H1 (cell line): ENCODE measurements around the gene TK2. TPM values are rescaled to one million over a fixed set of nuclear protein-coding genes. Genes with fewer than 3 reads are reported as not detected.

ENCODE experiments used
- CTCF ChIA-PET: fragments of 300-600 bp; sonication (Branson Sonifier 250); formaldehyde crosslinking; loops from one replicate; lab custom pipeline; 2021; ENCODE audit not compliant: partially characterized antibody; lab: Charles Lee
- POLR2A ChIA-PET: fragments of 300-600 bp; sonication (Branson Sonifier 250); formaldehyde crosslinking; loops from one replicate; lab custom pipeline; 2021; ENCODE audit warnings: inconsistent platforms; ENCODE audit not compliant: partially characterized antibody; lab: Charles Lee
- DNase-seq, 2 experiments: peaks; one replicate each; pipeline versions ENCODE4 v3.0.0 to v3.0.0-alpha.2; 2010 to 2022; ENCODE audit warnings: low spot score in 2 of 2, low read depth in 1 of 2, mixed read lengths in 1 of 2
- FAIRE-seq: peaks from 2 replicates; lab custom pipeline; 2011; peaks lifted over from hg19 to GRCh38; lab: Jason Lieb, UNC
- H2AFZ ChIP-seq: 2 replicates; pipeline ENCODE4 v1.8.1; 2012; ENCODE audit warnings: low read length, inconsistent platforms
- H2AK5ac ChIP-seq: 2 replicates; pipeline ENCODE4 v1.6.1; 2013; ENCODE audit warnings: low read depth, low read length
- H2BK120ac ChIP-seq: replicated peaks from 2 replicates; pipeline ENCODE3; 2013; ENCODE audit warnings: low read depth, low read length, inconsistent platforms
- H2BK12ac ChIP-seq: 2 replicates; pipeline ENCODE4 v1.6.1; 2013; ENCODE audit warnings: low read depth, low read length
- H2BK15ac ChIP-seq: 2 replicates; pipeline ENCODE4 v1.6.1; 2013; ENCODE audit warnings: low read length
- H2BK20ac ChIP-seq: 2 replicates; pipeline ENCODE4 v1.6.1; 2013; ENCODE audit warnings: low read length
- H2BK5ac ChIP-seq: 2 replicates; pipeline ENCODE4 v1.6.1; 2013; ENCODE audit warnings: low read depth, low read length
- H3K14ac ChIP-seq: 2 replicates; pipeline ENCODE4 v1.6.1; 2013; ENCODE audit warnings: inconsistent platforms; ENCODE audit not compliant: insufficient read length
- H3K18ac ChIP-seq: 2 replicates; pipeline ENCODE4 v1.6.1; 2013; ENCODE audit warnings: low read length; ENCODE audit errors: extremely low read depth
- H3K23ac ChIP-seq: 2 replicates; pipeline ENCODE4 v1.6.1; 2013; ENCODE audit warnings: inconsistent platforms; ENCODE audit not compliant: insufficient read length
- H3K23me2 ChIP-seq: 2 replicates; pipeline ENCODE4 v1.6.1; 2013; ENCODE audit warnings: low read depth, low read length
- H3K27ac ChIP-seq: 2 replicates; pipeline ENCODE4 v1.6.1; 2011; ENCODE audit warnings: low read depth, low read length, inconsistent platforms
- H3K27me3 ChIP-seq, 4 experiments: replicated peaks in 1 of 4; 1 replicate in 1 of 4; 2 replicates in 3 of 4; pipeline versions ENCODE4 v1.6.1 to v1.8.1; 2011 to 2013; ENCODE audit warnings: low read length in 3 of 4, mild to moderate bottlenecking in 3 of 4, inconsistent platforms in 2 of 4, mixed read lengths in 2 of 4, moderate library complexity in 1 of 4; ENCODE audit not compliant: control insufficient read depth in 3 of 4, insufficient read depth in 3 of 4; ENCODE audit errors: extremely low read depth in 1 of 4
- H3K36me3 ChIP-seq, 4 experiments: 2 replicates each; pipeline versions ENCODE4 v1.6.1 to v1.8.1; 2011 to 2013; ENCODE audit warnings: mild to moderate bottlenecking in 4 of 4, low read length in 3 of 4, moderate library complexity in 2 of 4, control low read depth in 1 of 4, inconsistent platforms in 1 of 4; ENCODE audit not compliant: insufficient read depth in 4 of 4, control insufficient read depth in 2 of 4
- H3K4ac ChIP-seq: replicated peaks from 2 replicates; pipeline ENCODE3; 2013; ENCODE audit warnings: low read length, low read depth, mixed read lengths, inconsistent platforms; ENCODE audit not compliant: insufficient read length
- H3K4me1 ChIP-seq, 4 experiments: replicated peaks in 1 of 4; 1 replicate in 1 of 4; 2 replicates in 3 of 4; pipeline versions ENCODE4 v1.6.1 to v1.8.1; 2011 to 2013; ENCODE audit warnings: low read length in 3 of 4, inconsistent platforms in 2 of 4, mixed read lengths in 1 of 4; ENCODE audit not compliant: insufficient read depth in 4 of 4, control insufficient read depth in 3 of 4
- H3K4me2 ChIP-seq, 2 experiments: 2 replicates each; pipeline versions ENCODE4 v1.6.1 to v1.8.1; 2011 to 2013; ENCODE audit warnings: low read depth in 2 of 2, low read length in 2 of 2, control low read depth in 1 of 2, inconsistent platforms in 1 of 2, mild to moderate bottlenecking in 1 of 2; ENCODE audit not compliant: insufficient read depth in 1 of 2
- H3K4me3 ChIP-seq, 4 experiments: fragments of 200-600, 300-600 bp in 1 of 4; sonication (generic), shearing (Covaris generic), sonication (Bioruptor Twin) in 1 of 4; 2 replicates each; pipeline versions ENCODE4 v1.5.1 to v1.8.1; 2011 to 2016; ENCODE audit warnings: low read length in 4 of 4, low read depth in 3 of 4, control low read depth in 2 of 4, inconsistent platforms in 2 of 4, mild to moderate bottlenecking in 2 of 4, mixed read lengths in 1 of 4, moderate library complexity in 1 of 4; ENCODE audit not compliant: insufficient read depth in 2 of 4; ENCODE audit errors: extremely low read depth in 1 of 4
- H3K56ac ChIP-seq: replicated peaks from 2 replicates; pipeline ENCODE3; 2013; ENCODE audit warnings: low read depth, mild to moderate bottlenecking, mixed read lengths, low read length, inconsistent platforms; ENCODE audit not compliant: insufficient read length
- H3K79me1 ChIP-seq: 2 replicates; pipeline ENCODE4 v1.6.1; 2013; ENCODE audit warnings: low read depth, low read length, control low read depth
- H3K79me2 ChIP-seq, 2 experiments: 2 replicates each; pipeline versions ENCODE4 v1.6.1 to v1.8.1; 2012 to 2013; ENCODE audit warnings: low read length in 2 of 2, mild to moderate bottlenecking in 2 of 2, inconsistent platforms in 1 of 2; ENCODE audit not compliant: insufficient read depth in 2 of 2, control insufficient read depth in 1 of 2
- H3K9ac ChIP-seq, 4 experiments: replicated peaks in 1 of 4; 1 replicate in 1 of 4; 2 replicates in 3 of 4; pipeline versions ENCODE4 v1.6.1 to v1.8.1; 2011 to 2013; ENCODE audit warnings: low read depth in 3 of 4, low read length in 3 of 4, control low read depth in 2 of 4, mild to moderate bottlenecking in 2 of 4, moderate library complexity in 2 of 4, inconsistent platforms in 1 of 4; ENCODE audit errors: extremely low read depth in 1 of 4
- H3K9me3 ChIP-seq, 2 experiments: 2 replicates each; pipeline versions ENCODE4 v1.6.1 to v1.8.1; 2012 to 2013; ENCODE audit warnings: mild to moderate bottlenecking in 2 of 2, moderate library complexity in 2 of 2, control low read depth in 1 of 2, inconsistent platforms in 1 of 2, low read depth in 1 of 2, low read length in 1 of 2, mixed read lengths in 1 of 2; ENCODE audit not compliant: insufficient read depth in 2 of 2
- H4K20me1 ChIP-seq, 2 experiments: replicated peaks in 1 of 2; 2 replicates each; pipeline versions ENCODE3 to v1.8.1; 2011 to 2013; ENCODE audit warnings: inconsistent platforms in 2 of 2, low read length in 2 of 2, mild to moderate bottlenecking in 1 of 2; ENCODE audit not compliant: insufficient read depth in 2 of 2, control insufficient read depth in 1 of 2
- H4K5ac ChIP-seq: 2 replicates; pipeline ENCODE4 v1.6.1; 2013; ENCODE audit warnings: low read length, low read depth, mixed read lengths, inconsistent platforms; ENCODE audit not compliant: insufficient read length
- H4K8ac ChIP-seq: 2 replicates; pipeline ENCODE4 v1.8.0; 2013; ENCODE audit warnings: mild to moderate bottlenecking, moderate library complexity, low read length, inconsistent platforms; ENCODE audit not compliant: insufficient read depth; ENCODE audit errors: extremely low read depth
- H4K91ac ChIP-seq: replicated peaks from 2 replicates; pipeline ENCODE3; 2013; ENCODE audit warnings: low read length, mixed read lengths, inconsistent platforms; ENCODE audit not compliant: insufficient read length
- BCL11A ChIP-seq, 2 experiments: IDR thresholded peaks; one replicate each; pipeline ENCODE4 v1.6.1; 2011; ENCODE audit warnings: low read depth in 2 of 2, low read length in 2 of 2, mild to moderate bottlenecking in 2 of 2
- EZH2 ChIP-seq: fragments of 200-600 bp; sonication (generic); IDR thresholded peaks from 2 replicates; pipeline ENCODE4 v1.7.1; 2012; ENCODE audit warnings: low read depth, mild to moderate bottlenecking, moderate library complexity, low read length, inconsistent platforms; ENCODE audit not compliant: severe bottlenecking
- FOSL1 ChIP-seq: IDR thresholded peaks from 2 replicates; pipeline ENCODE4 v1.6.1; 2011; ENCODE audit warnings: mild to moderate bottlenecking, low read depth, low read length, moderate library complexity; ENCODE audit not compliant: insufficient read depth
- HDAC6 ChIP-seq: IDR thresholded peaks from one replicate; pipeline ENCODE4 v1.7.1; 2012; ENCODE audit warnings: low read depth, mild to moderate bottlenecking, inconsistent platforms, low read length, moderate library complexity
- JUND ChIP-seq: IDR thresholded peaks from 2 replicates; pipeline ENCODE4 v1.6.1; 2011; ENCODE audit warnings: mild to moderate bottlenecking, improper control_type of control experiment, low read length
- RBBP5 ChIP-seq: IDR thresholded peaks from 2 replicates; pipeline ENCODE4 v1.7.1; 2012; ENCODE audit warnings: low read depth, mild to moderate bottlenecking, inconsistent platforms, low read length, moderate library complexity, borderline replicate concordance
- RXRA ChIP-seq: IDR thresholded peaks from 2 replicates; pipeline ENCODE4 v1.6.1; 2011; ENCODE audit warnings: low read depth, mild to moderate bottlenecking, low read length, moderate library complexity; ENCODE audit not compliant: insufficient read depth
- WGBS, 2 experiments: shearing (Covaris generic) in 1 of 2; methylation state at CpG; one replicate each; pipeline versions ENCODE4 v1.1.6 to v1.1.7; 2013 to 2015; ENCODE audit warnings: low lambda C conversion rate in 2 of 2, mixed read lengths in 2 of 2, inconsistent platforms in 1 of 2, low coverage in 1 of 2, missing lambda C conversion rate in 1 of 2; ENCODE audit not compliant: insufficient replicate concordance in 2 of 2, insufficient coverage in 1 of 2, insufficient read length in 1 of 2; ENCODE audit errors: extremely low coverage in 1 of 2, missing lambda C conversion rate in 1 of 2; 5-methylcytosine and 5-hydroxymethylcytosine counted together
- polyA plus RNA-seq, 7 experiments: library from polyadenylated mRNA; depleted of rRNA in 3 of 7; stranded (reverse) in 5 of 7; unstranded in 2 of 7; fragments of >200 nt in 5 of 7; fragments of 200-250 nt in 2 of 7; gene quantifications; 1 replicate in 5 of 7; 2 replicates in 1 of 7; 4 replicates in 1 of 7; pipeline versions ENCODE4 v1.2.1 to v1.2.3, GENCODE V29; 2011 to 2013; ENCODE audit warnings: missing spikeins in 2 of 7, mixed read lengths in 2 of 7
- total RNA-seq: library from RNA; stranded (reverse); fragmentation: NEBNext Ultra II Directional; extraction: Animal tissue kit (Norgen Biotek cat#: 25700); gene quantifications from 2 replicates; pipeline ENCODE4 v1.2.1, GENCODE V29; 2021
- TF ChIP-seq, protein P1 (sequence below), 3 experiments: IDR thresholded peaks; 1 replicate in 2 of 3; 2 replicates in 1 of 3; pipeline versions ENCODE4 v1.5.1 to v1.6.1; 2011; ENCODE audit warnings: low read length in 3 of 3, mild to moderate bottlenecking in 3 of 3, inconsistent platforms in 2 of 3, low read depth in 1 of 3, moderate library complexity in 1 of 3; ENCODE audit not compliant: insufficient read depth in 1 of 3; ENCODE audit errors: control extremely low read depth in 1 of 3
- TF ChIP-seq, protein P2 (sequence below): IDR thresholded peaks from 2 replicates; pipeline ENCODE4 v1.6.1; 2012; ENCODE audit warnings: inconsistent platforms

The TK2 gene
- total and polyA plus RNA-seq, 2 of the 8 experiments (the other 6 are each of a cell fraction or from before 2014, with no cell fraction given) = 2.7 to 3.6 TPM

DNA sequence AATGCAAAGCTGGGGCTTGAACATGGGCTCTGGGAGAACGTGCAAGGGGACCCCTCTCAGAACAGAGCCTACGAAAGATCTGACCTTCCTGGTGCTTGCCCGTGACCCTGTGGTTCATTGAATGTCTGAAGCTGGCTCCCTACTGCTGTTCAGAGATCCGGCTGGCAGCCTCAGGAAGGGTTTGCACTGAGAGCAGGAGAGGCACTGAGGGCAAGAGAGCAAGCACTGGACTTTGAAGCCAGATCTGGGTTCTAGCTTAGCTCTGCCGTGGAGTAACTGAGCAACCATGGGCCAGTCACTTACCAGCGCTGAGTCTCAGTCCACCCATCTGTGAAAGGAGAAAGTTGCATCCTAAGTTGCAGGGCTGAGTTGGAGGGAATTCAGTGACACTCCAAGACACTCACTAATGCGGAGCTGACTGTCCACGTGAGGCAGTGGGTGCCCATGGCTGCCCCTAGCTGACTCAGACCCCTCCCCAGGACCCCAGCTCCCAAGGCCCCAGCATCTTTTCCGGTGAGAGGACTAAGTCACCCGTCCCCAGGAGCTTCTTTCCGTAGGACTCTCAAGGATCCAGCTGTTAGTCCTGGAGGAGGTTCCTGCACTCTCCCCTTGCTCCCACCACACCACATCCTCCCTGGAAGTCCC, 81.5 kb downstream of the TK2 start:
- Histone ChIP-seq H4K91ac (no peak overlapping the region), H2BK120ac (no peak overlapping the region), H2BK5ac (no peak overlapping the region), H2AFZ (no peak overlapping the region), H3K9ac (no peak overlapping the region), H3K14ac (no peak overlapping the region)
- DNase-seq = no peak
- 90% methylated on average over 11 of the region's 11 CpGs; no CpG with 5 or more reads in 1 of the 2 experiments for whole genome bisulfite sequencing, 2 experiments
- CTCF ChIA-PET = interaction anchor here (0.6 to 2.4 kb wide), 13 partner anchors 8 to 617 kb away, joined by 3 to 21 read pairs (median 3); no protein-coding TSS in a partner anchor
- no peak for FAIRE-seq
- TF ChIP-seq EZH2 = no peak
- TF ChIP-seq BCL11A (IDR thresholded peaks at IDR 0.05; ENCODE audit: low read depth in 2 of 2, low read length in 2 of 2) = no peak
- TF ChIP-seq RXRA = no peak
- TF ChIP-seq, protein P1, sequence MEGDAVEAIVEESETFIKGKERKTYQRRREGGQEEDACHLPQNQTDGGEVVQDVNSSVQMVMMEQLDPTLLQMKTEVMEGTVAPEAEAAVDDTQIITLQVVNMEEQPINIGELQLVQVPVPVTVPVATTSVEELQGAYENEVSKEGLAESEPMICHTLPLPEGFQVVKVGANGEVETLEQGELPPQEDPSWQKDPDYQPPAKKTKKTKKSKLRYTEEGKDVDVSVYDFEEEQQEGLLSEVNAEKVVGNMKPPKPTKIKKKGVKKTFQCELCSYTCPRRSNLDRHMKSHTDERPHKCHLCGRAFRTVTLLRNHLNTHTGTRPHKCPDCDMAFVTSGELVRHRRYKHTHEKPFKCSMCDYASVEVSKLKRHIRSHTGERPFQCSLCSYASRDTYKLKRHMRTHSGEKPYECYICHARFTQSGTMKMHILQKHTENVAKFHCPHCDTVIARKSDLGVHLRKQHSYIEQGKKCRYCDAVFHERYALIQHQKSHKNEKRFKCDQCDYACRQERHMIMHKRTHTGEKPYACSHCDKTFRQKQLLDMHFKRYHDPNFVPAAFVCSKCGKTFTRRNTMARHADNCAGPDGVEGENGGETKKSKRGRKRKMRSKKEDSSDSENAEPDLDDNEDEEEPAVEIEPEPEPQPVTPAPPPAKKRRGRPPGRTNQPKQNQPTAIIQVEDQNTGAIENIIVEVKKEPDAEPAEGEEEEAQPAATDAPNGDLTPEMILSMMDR (IDR thresholded peaks at IDR 0.05; ENCODE audit: control extremely low read depth in 1 of 3, insufficient read depth in 1 of 3, low read depth in 1 of 3, low read length in 3 of 3) = no peak
- TF ChIP-seq RBBP5 = no peak
- no peak for TF ChIP-seq FOSL1
- no peak for TF ChIP-seq HDAC6
- no peak for TF ChIP-seq JUND
- TF ChIP-seq, protein P2, sequence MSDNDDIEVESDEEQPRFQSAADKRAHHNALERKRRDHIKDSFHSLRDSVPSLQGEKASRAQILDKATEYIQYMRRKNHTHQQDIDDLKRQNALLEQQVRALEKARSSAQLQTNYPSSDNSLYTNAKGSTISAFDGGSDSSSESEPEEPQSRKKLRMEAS = no peak
- TF ChIP-seq, all 59 proteins: peak for 0
- H3K18ac ChIP-seq = no peak overlapping the region
- H2BK12ac ChIP-seq = no peak overlapping the region
- H3K27ac ChIP-seq = no peak overlapping the region
- H4K20me1 ChIP-seq = no peaks in the 10 kb centered on the region
- H4K8ac ChIP-seq = no peak overlapping the region
- no peaks in the 10 kb centered on the region for H3K4me1 ChIP-seq
- no peak overlapping the region for H3K23ac ChIP-seq
- H3K79me2 ChIP-seq = no peaks in the 10 kb centered on the region
- H4K5ac ChIP-seq = no peak overlapping the region
- H3K23me2 ChIP-seq = peaks cover 3% of the 10 kb centered on the region; the same call in 1 of the 2 replicates
- no peak overlapping the region for H3K4me3 ChIP-seq
- no peak overlapping the region for H2BK15ac ChIP-seq
- no peak overlapping the region for H2AK5ac ChIP-seq
- no peaks in the 10 kb centered on the region; a peak in 2 of 7 replicates for H3K27me3 ChIP-seq
- no peaks in the 10 kb centered on the region for H3K79me1 ChIP-seq
- H3K36me3 ChIP-seq = no peaks in the 10 kb centered on the region
- H3K9me3 ChIP-seq = no peaks in the 10 kb centered on the region
- H3K56ac ChIP-seq = no peak overlapping the region
- no peak overlapping the region for H3K4me2 ChIP-seq
- H2BK20ac ChIP-seq = no peak overlapping the region
- no peak overlapping the region for H3K4ac ChIP-seq
- POLR2A ChIA-PET = interaction anchor here (0.6 to 1.4 kb wide), 4 partner anchors 9 to 283 kb away, joined by 3 to 4 read pairs (median 4); no protein-coding TSS in a partner anchor
